Loucy (cell line): ENCODE results near the gene ARRB2.

Experiments used
- H2AFZ ChIP-seq: fragments of 200-600 bp; sonication (generic); 2 replicates; pipeline ENCODE4 v1.6.0; 2016; ENCODE audit warnings: antibody characterized with exemption, mild to moderate bottlenecking, low read length, moderate library complexity
- H3F3A ChIP-seq: fragments of 200-600 bp; 2 replicates; pipeline ENCODE4 v1.6.0; 2016; ENCODE audit warnings: antibody characterized with exemption, low read depth, mild to moderate bottlenecking
- H3K27me3 ChIP-seq: fragments of 200-600 bp; sonication (generic); 2 replicates; pipeline ENCODE4 v1.6.1; 2014; ENCODE audit warnings: low read length, mild to moderate bottlenecking; ENCODE audit not compliant: insufficient read depth, poor library complexity, severe bottlenecking
- H3K36me3 ChIP-seq: fragments of 200-600 bp; sonication (generic); 2 replicates; pipeline ENCODE4 v1.6.1; 2016; ENCODE audit warnings: low read length; ENCODE audit not compliant: insufficient read depth
- H3K4me1 ChIP-seq: fragments of 200-600 bp; sonication (generic); 2 replicates; pipeline ENCODE4 v1.5.1; 2014; ENCODE audit warnings: low read length, mild to moderate bottlenecking; ENCODE audit not compliant: insufficient read depth, poor library complexity, severe bottlenecking
- H3K4me2 ChIP-seq: fragments of 200-600 bp; sonication (generic); 2 replicates; pipeline ENCODE4 v1.6.0; 2014; ENCODE audit warnings: antibody characterized with exemption, low read length, low read depth, mild to moderate bottlenecking; ENCODE audit not compliant: poor library complexity, severe bottlenecking
- H3K4me3 ChIP-seq: fragments of 200-600 bp; sonication (generic); 2 replicates; pipeline ENCODE4 v1.5.1; 2014; ENCODE audit warnings: low read length, mild to moderate bottlenecking, mixed read lengths; ENCODE audit not compliant: poor library complexity, severe bottlenecking
- H3K79me2 ChIP-seq: fragments of 200-600 bp; sonication (generic); 2 replicates; pipeline ENCODE4 v1.6.1; 2014; ENCODE audit warnings: low read length; ENCODE audit not compliant: insufficient read depth
- H3K9ac ChIP-seq: fragments of 200-600 bp; sonication (generic); 2 replicates; pipeline ENCODE4 v1.6.0; 2014; ENCODE audit warnings: mild to moderate bottlenecking, low read depth, low read length, moderate library complexity; ENCODE audit not compliant: poor library complexity, severe bottlenecking
- H3K9me2 ChIP-seq: fragments of 200-600 bp; sonication (generic); replicated peaks from 2 replicates; pipeline ENCODE4 v1.6.1; 2016; ENCODE audit warnings: low read depth, low read length, mixed read lengths
- H3K9me3 ChIP-seq: fragments of 200-600 bp; sonication (generic); 2 replicates; pipeline ENCODE4 v1.6.1; 2014; ENCODE audit warnings: mild to moderate bottlenecking, antibody characterized with exemption, low read length, low read depth; ENCODE audit not compliant: insufficient read depth
- H4K20me1 ChIP-seq: fragments of 200-600 bp; sonication (generic); 2 replicates; pipeline ENCODE4 v1.6.0; 2014; ENCODE audit warnings: antibody characterized with exemption, low read length, mild to moderate bottlenecking; ENCODE audit not compliant: insufficient read depth, poor library complexity, severe bottlenecking
- EZH2phosphoT487 ChIP-seq: fragments of 200-600 bp; IDR thresholded peaks from 2 replicates; pipeline ENCODE4 v1.6.1; 2018; ENCODE audit warnings: antibody characterized with exemption, mild to moderate bottlenecking, moderate library complexity, borderline replicate concordance
- TF ChIP-seq, protein P1 (sequence below): fragments of 200-600 bp; sonication (generic); conservative IDR thresholded peaks from 2 replicates; pipeline ENCODE4 v1.5.1; 2014; ENCODE audit warnings: mild to moderate bottlenecking, antibody characterized with exemption, low read length

The ARRB2 gene

DNA sequence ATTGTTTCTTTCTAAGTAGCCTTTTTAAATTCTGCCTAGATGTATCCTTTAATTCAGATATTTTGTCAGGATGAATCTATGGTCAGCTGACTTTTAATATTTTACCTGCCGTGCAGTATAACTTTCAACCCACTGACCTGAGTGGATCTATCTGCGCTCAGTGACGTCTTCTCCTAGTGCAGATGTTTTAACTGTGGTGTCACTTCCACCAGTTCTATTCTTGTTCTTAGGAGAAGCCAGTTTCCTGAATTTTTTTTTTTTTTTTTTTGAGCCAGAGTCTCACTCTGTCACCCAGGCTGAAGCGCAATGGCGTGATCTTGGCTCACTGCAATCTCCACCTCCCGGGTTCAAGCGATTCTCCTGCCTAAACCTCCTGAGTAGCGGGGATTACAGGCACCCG, 56.3 kb downstream of the ARRB2 start:
- H3F3A ChIP-seq, result no peaks in the 10 kb centered on the region
- H3K9me2 ChIP-seq, result no peaks in the 10 kb centered on the region
- no peaks in the 10 kb centered on the region for H3K27me3 ChIP-seq
- no peaks in the 10 kb centered on the region for H3K9me3 ChIP-seq
- H2AFZ ChIP-seq, result no peak overlapping the region
- H4K20me1 ChIP-seq, result no peaks in the 10 kb centered on the region
- no peak for TF ChIP-seq EZH2phosphoT487
- TF ChIP-seq, protein P1, sequence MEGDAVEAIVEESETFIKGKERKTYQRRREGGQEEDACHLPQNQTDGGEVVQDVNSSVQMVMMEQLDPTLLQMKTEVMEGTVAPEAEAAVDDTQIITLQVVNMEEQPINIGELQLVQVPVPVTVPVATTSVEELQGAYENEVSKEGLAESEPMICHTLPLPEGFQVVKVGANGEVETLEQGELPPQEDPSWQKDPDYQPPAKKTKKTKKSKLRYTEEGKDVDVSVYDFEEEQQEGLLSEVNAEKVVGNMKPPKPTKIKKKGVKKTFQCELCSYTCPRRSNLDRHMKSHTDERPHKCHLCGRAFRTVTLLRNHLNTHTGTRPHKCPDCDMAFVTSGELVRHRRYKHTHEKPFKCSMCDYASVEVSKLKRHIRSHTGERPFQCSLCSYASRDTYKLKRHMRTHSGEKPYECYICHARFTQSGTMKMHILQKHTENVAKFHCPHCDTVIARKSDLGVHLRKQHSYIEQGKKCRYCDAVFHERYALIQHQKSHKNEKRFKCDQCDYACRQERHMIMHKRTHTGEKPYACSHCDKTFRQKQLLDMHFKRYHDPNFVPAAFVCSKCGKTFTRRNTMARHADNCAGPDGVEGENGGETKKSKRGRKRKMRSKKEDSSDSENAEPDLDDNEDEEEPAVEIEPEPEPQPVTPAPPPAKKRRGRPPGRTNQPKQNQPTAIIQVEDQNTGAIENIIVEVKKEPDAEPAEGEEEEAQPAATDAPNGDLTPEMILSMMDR, result no peak
- H3K4me1 ChIP-seq, result no peaks in the 10 kb centered on the region
- H3K9ac ChIP-seq, result no peak overlapping the region
- no peak overlapping the region for H3K4me2 ChIP-seq
- H3K4me3 ChIP-seq, result no peak overlapping the region
- H3K79me2 ChIP-seq, result no peaks in the 10 kb centered on the region
- H3K36me3 ChIP-seq, result no peaks in the 10 kb centered on the region

DNA sequence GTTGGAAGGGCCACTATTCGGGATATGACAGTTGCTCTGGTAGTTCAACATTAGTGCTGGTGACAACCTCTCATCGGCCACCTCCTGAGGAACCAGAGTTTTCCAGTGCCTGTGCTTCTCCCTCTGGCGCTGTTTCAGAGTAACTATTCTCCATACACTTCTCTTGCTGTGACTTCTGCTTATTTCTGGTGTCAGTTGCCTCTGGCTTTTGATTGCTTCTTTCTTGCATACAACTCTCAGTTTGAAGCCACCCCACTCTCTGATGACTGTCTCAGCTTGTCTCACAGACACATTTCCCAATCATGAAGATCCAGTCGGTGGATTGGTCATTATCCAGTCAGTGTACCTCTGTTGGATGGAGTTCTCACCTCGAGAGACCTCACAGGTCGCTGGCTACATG, 57.9 kb downstream of the ARRB2 start:
- Histone ChIP-seq H3K36me3 (no peaks in the 10 kb centered on the region), H2AFZ (no peak overlapping the region), H3K79me2 (no peaks in the 10 kb centered on the region), H3K27me3 (no peaks in the 10 kb centered on the region), H3K9me3 (no peaks in the 10 kb centered on the region), H4K20me1 (no peaks in the 10 kb centered on the region), H3K4me3 (no peak overlapping the region), H3K9ac (no peak overlapping the region), H3K4me1 (no peaks in the 10 kb centered on the region), H3K4me2 (no peak overlapping the region), H3F3A (no peaks in the 10 kb centered on the region), H3K9me2 (no peaks in the 10 kb centered on the region)
- TF ChIP-seq, protein P1, result no peak
- no peak for TF ChIP-seq EZH2phosphoT487

- Histone ChIP-seq H3F3A (no peaks in the 10 kb centered on the region), H3K9me2 (no peaks in the 10 kb centered on the region), H3K4me2 (no peak overlapping the region), H3K9me3 (no peaks in the 10 kb centered on the region), H4K20me1 (no peaks in the 10 kb centered on the region), H2AFZ (no peak overlapping the region), H3K36me3 (no peaks in the 10 kb centered on the region), H3K27me3 (no peaks in the 10 kb centered on the region), H3K9ac (no peak overlapping the region), H3K4me3 (no peak overlapping the region), H3K79me2 (no peaks in the 10 kb centered on the region), H3K4me1 (no peaks in the 10 kb centered on the region)
- TF ChIP-seq, protein P1, result no peak
- TF ChIP-seq EZH2phosphoT487, result no peak
Measured at GRCh38 chr17:4769628-4770027, 59.2 kb downstream of the ARRB2 start.
